ENCODE results near the gene KRT8. TPM values are rescaled to one million over a fixed set of nuclear protein-coding genes. Genes with fewer than 3 reads are reported as not detected.

Gene KRT8
- total RNA-seq = 3.7 and 8.6 TPM in 2 replicates

DNA sequence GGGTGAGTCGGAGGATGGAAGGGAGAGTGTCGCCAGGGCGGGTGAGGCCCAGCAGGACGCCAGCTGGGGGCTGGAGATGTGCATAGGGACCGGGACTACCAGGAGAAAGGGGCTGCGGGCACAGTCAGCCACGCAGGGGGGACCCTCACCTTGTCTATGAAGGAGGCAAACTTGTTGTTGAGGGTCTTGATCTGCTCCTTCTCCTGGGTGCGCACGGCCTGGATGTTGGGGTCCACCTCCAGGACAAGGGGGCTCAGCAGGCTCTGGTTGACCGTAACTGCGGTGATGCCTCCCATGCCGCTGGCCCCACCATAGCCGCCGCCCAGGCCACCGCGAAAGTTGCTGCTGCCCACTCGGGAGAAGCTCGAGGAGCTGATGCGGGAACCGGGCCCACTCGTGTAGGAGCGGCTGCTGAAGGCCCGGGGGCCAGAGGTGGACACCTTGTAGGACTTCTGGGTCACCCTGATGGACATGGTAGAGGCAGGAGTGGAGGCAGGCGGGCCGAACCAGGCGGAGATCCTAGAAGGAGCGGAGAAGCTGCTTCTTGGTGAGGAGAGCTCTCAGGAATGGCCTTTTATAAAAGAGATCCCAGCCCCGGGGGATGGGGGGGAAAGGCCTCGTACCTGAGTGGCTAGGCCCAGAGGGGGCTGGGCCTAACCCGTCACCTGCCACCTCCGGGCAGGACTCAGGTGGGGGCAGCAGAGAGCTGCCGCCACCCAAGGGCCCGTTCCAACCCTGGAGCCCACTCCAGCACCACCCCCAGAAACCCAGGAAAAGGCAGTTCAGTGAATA, at the start of gene KRT8:
TSS of gene KRT8 (minus strand) at position 568 of the 792 bp plus-strand sequence. CDS start at position 473, 95 bp downstream.

DNA sequence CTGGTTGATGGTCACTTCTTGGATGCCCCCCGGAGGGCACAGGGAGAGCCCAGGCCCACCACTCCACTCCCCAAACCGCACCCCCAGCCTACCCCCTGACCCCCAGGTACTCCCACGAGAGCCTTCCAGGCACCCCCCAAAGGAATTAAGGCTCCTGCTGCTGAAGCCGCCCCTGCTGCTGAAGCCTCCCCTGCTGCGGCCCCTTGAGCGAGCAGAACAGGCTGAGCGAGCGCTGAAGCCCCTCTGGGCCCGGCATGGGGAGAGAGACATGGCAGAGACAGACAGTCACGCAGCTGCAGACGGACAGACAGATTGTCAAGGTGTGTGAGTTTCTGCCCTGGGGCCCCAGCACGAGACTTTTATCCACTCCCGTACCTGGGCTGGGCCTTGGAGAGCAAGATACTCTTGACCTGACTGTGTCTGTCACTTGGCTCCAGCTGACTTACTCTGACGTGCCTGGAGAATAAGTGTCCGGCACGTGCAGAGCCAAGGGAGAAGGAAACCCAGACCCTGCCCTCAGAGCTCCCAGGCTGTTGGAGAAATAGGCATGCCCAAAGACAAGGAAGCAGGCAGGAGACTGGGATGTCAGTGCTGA, 56.1 kb downstream of the KRT8 start, which contains the start of gene KRT78:
TSS of gene KRT78 (minus strand) at position 334 of the 595 bp plus-strand sequence. CDS start at position 270, 64 bp downstream.

Other genes starting within 250 kb of the KRT8 start
- not detected in 2 replicates for gene KRT1, start 224.7 kb downstream of the KRT8 start, total RNA-seq
- gene KRT77, start 201.6 kb downstream of the KRT8 start, total RNA-seq = not detected in 2 replicates
- not detected in 2 replicates for gene KRT76, start 127.7 kb downstream of the KRT8 start, total RNA-seq
- gene KRT3, start 109.0 kb downstream of the KRT8 start, total RNA-seq = not detected in 2 replicates
- not detected in 2 replicates for gene KRT4, start 91.0 kb downstream of the KRT8 start, total RNA-seq
- not detected in 2 replicates for gene KRT79, start 70.8 kb downstream of the KRT8 start, total RNA-seq
- gene KRT78, start 56.1 kb downstream of the KRT8 start, total RNA-seq = not detected in 2 replicates
- 118 and 172 TPM in 2 replicates for gene KRT18, start 44.0 kb upstream of the KRT8 start, total RNA-seq
- gene EIF4B, start 101.4 kb upstream of the KRT8 start, total RNA-seq = 880 and 1,059 TPM in 2 replicates
- 24.3 and 36.3 TPM in 2 replicates for gene TNS2, start 145.0 kb upstream of the KRT8 start, total RNA-seq
- 15.1 and 18.6 TPM in 2 replicates for gene SPRYD3, start 174.3 kb upstream of the KRT8 start, total RNA-seq
- gene IGFBP6, start 192.6 kb upstream of the KRT8 start, total RNA-seq = 7.0 and 44.7 TPM in 2 replicates
- not detected in 2 replicates for gene SOAT2, start 198.4 kb upstream of the KRT8 start, total RNA-seq

All from bladder microvascular endothelial cell (primary cell).